Ascending aorta (tissue), 2 donors: ENCODE measurements around the gene USO1. TPM values are rescaled to one million over a fixed set of nuclear protein-coding genes. Genes with fewer than 3 reads are reported as not detected.

Experiments used
- DNase-seq, 2 donors: peaks; one replicate each; pipeline ENCODE4 v3.0.0-alpha.2; 2019; ENCODE audit warnings: low spot score in 2 of 2
- H3K27ac ChIP-seq, 2 donors: fragments of 200-600 bp; sonication (generic); one replicate each; pipeline ENCODE4 v1.5.1; 2016 to 2017; ENCODE audit warnings: mild to moderate bottlenecking in 1 of 2
- H3K27me3 ChIP-seq: fragments of 200-600 bp; sonication (generic); one replicate; pipeline ENCODE4 v1.5.1; 2017
- H3K36me3 ChIP-seq, 2 donors: fragments of 200-600 bp; sonication (generic); one replicate each; pipeline ENCODE4 v1.5.1; 2016
- H3K4me1 ChIP-seq, 2 donors: fragments of 200-600 bp; sonication (generic); one replicate each; pipeline ENCODE4 v1.5.1; 2016 to 2017; ENCODE audit warnings: mild to moderate bottlenecking in 1 of 2
- H3K4me3 ChIP-seq, 2 donors: fragments of 200-600 bp; sonication (generic); one replicate each; pipeline ENCODE4 v1.5.1; 2016 to 2017; ENCODE audit warnings: mild to moderate bottlenecking in 1 of 2
- H3K9me3 ChIP-seq, 2 donors: fragments of 200-600 bp; sonication (generic); one replicate each; pipeline ENCODE4 v1.5.1; 2016
- CTCF ChIP-seq, 3 experiments: fragments of 200-600 bp in 2 of 3; fragments of 450-650 bp in 1 of 3; sonication (generic) in 2 of 3; IDR thresholded peaks; one replicate each; pipeline ENCODE4 v1.5.1; 2016 to 2019; ENCODE audit warnings: antibody characterized with exemption in 3 of 3, mild to moderate bottlenecking in 1 of 3, moderate library complexity in 1 of 3
- intact Hi-C: fragments of 100-400 bp; cut with DNase I; formaldehyde crosslinking; loops from one replicate; pipeline ENCODE4 v1.15.1; 2023
- total RNA-seq: library from RNA; depleted of rRNA; stranded (reverse); fragments of >200 nt; gene quantifications from one replicate; pipeline ENCODE4 v1.1.0, GENCODE V29; 2016

Gene USO1
- total RNA-seq, 1 donor from 2014 or later = 25.5 TPM

GRCh38 chr4:75831856-75832405, 107.6 kb downstream of the USO1 start:
- no peak for DNase-seq
- no peak for TF ChIP-seq CTCF (IDR thresholded peaks at IDR 0.05)
- Histone ChIP-seq H3K4me1 (no peaks in the 10 kb centered on the region), H3K4me3 (no peak overlapping the region), H3K27me3 (no peaks in the 10 kb centered on the region), H3K9me3 (no peaks in the 10 kb centered on the region), H3K27ac (no peak overlapping the region), H3K36me3 (no peaks in the 10 kb centered on the region)
- intact Hi-C loops = no loop called here

GRCh38 chr4:75834095-75834771, 109.9 kb downstream of the USO1 start:
- no peaks in the 10 kb centered on the region for H3K36me3 ChIP-seq
- H3K27ac ChIP-seq = no peak overlapping the region
- H3K4me1 ChIP-seq = no peaks in the 10 kb centered on the region
- intact Hi-C loops = no loop called here
- H3K4me3 ChIP-seq = no peak overlapping the region
- H3K9me3 ChIP-seq = no peaks in the 10 kb centered on the region
- no peaks in the 10 kb centered on the region for H3K27me3 ChIP-seq
- TF ChIP-seq CTCF (IDR thresholded peaks at IDR 0.05) = no peak
- DNase-seq = no peak

GRCh38 chr4:75834772-75835154, 110.4 kb downstream of the USO1 start:
- intact Hi-C loops = no loop called here
- H3K27me3 ChIP-seq = no peaks in the 10 kb centered on the region
- no peaks in the 10 kb centered on the region for H3K4me1 ChIP-seq
- no peak for TF ChIP-seq CTCF (IDR thresholded peaks at IDR 0.05)
- no peak overlapping the region for H3K4me3 ChIP-seq
- H3K27ac ChIP-seq = no peak overlapping the region
- H3K36me3 ChIP-seq = no peaks in the 10 kb centered on the region
- no peak for DNase-seq
- H3K9me3 ChIP-seq = no peaks in the 10 kb centered on the region

GRCh38 chr4:75841641-75842520, 117.5 kb downstream of the USO1 start:
- TF ChIP-seq CTCF (IDR thresholded peaks at IDR 0.05) = no peak
- no peak overlapping the region for H3K27ac ChIP-seq
- H3K9me3 ChIP-seq = no peaks in the 10 kb centered on the region
- H3K4me3 ChIP-seq = no peak overlapping the region
- peaks cover 0 to 5% of the 10 kb centered on the region in 2 donors for H3K4me1 ChIP-seq
- intact Hi-C loops = no loop called here
- DNase-seq = no peak
- no peaks in the 10 kb centered on the region for H3K27me3 ChIP-seq
- H3K36me3 ChIP-seq = no peaks in the 10 kb centered on the region

- intact Hi-C loops = no loop called here
- DNase-seq = no peak
- peaks cover 0 to 5% of the 10 kb centered on the region in 2 donors for H3K4me1 ChIP-seq
- no peaks in the 10 kb centered on the region for H3K36me3 ChIP-seq
- TF ChIP-seq CTCF (IDR thresholded peaks at IDR 0.05) = no peak
- peak overlapping the region; percentile 49 to 61 for H3K27ac ChIP-seq
- H3K9me3 ChIP-seq = no peaks in the 10 kb centered on the region
- no peak overlapping the region for H3K4me3 ChIP-seq
- no peaks in the 10 kb centered on the region for H3K27me3 ChIP-seq
Measured at GRCh38 chr4:75843596-75843995, 119.2 kb downstream of the USO1 start.
